BLaER1 treated with 17β-estradiol and CSF1 and Interleukin-3, amounts not matched to agents 10 nM and 100 nM (cell line): Measurements from ENCODE around the gene TOR2A.
"Not testable (repeated sequence)": the region's sequence is repeated elsewhere in the genome, so short reads cannot be mapped to it uniquely, and the experiment has no call there.

Experiments used
- H3K27ac ChIP-seq, 11 experiments: shearing (Covaris generic); formaldehyde crosslinking; 2 replicates each; pipeline ENCODE4 v1.8.1; 2022
- H3K27me3 ChIP-seq, 11 experiments: shearing (Covaris generic); formaldehyde crosslinking; 2 replicates each; pipeline ENCODE4 v1.8.1; 2022
- H3K36me3 ChIP-seq, 11 experiments: shearing (Covaris generic); formaldehyde crosslinking; 2 replicates each; pipeline ENCODE4 v1.8.1; 2022
- H3K4me1 ChIP-seq, 10 experiments: shearing (Covaris generic); formaldehyde crosslinking; 2 replicates each; pipeline ENCODE4 v1.8.1; 2022
- H3K4me2 ChIP-seq, 11 experiments: shearing (Covaris generic); formaldehyde crosslinking; 2 replicates each; pipeline ENCODE4 v1.8.1; 2022
- H3K4me3 ChIP-seq, 10 experiments: shearing (Covaris generic); formaldehyde crosslinking; 2 replicates each; pipeline ENCODE4 v1.8.1; 2022
- H3K9ac ChIP-seq, 11 experiments: shearing (Covaris generic); formaldehyde crosslinking; 2 replicates each; pipeline ENCODE4 v1.8.1; 2022
- H3K9me3 ChIP-seq, 11 experiments: shearing (Covaris generic); formaldehyde crosslinking; replicated peaks in 1 of 11; 2 replicates each; pipeline ENCODE4 v1.8.1; 2022
- H4K20me1 ChIP-seq, 11 experiments: shearing (Covaris generic); formaldehyde crosslinking; 2 replicates each; pipeline ENCODE4 v1.8.1; 2022
- Cebpa-rat ChIP-seq, 11 experiments: shearing (Covaris generic); IDR thresholded peaks; 2 replicates each; pipeline ENCODE4 v1.8.1; 2022

TOR2A gene

GRCh38 chr9:127765418-127765817 is 30.3 kb upstream of the TOR2A start:
- peaks cover 65 to 87% (median 77%) of the 10 kb centered on the region in 10 experiments for H3K4me1 ChIP-seq
- H3K9me3 ChIP-seq = no peaks in the 10 kb centered on the region
- TF ChIP-seq Cebpa-rat (IDR thresholded peaks at IDR 0.05) = no peak
- H3K27me3 ChIP-seq = no peaks in the 10 kb centered on the region
- H3K27ac ChIP-seq = no peak overlapping the region
- no peak overlapping the region for H3K4me3 ChIP-seq
- no peak overlapping the region for H3K9ac ChIP-seq
- H3K36me3 ChIP-seq = peaks cover 29 to 71% (median 49%) of the 10 kb centered on the region in 11 experiments
- peaks cover 0 to 92% (median 18%) of the 10 kb centered on the region in 11 experiments; a peak in 13 of 22 replicates for H4K20me1 ChIP-seq
- H3K4me2 ChIP-seq = no peak overlapping the region

- Histone ChIP-seq H3K9me3 (no peaks in the 10 kb centered on the region), H3K27ac (peak overlapping the region in 4 of 11 experiments; percentile 6 to 44 (median 12); a peak in 6 of 22 replicates), H4K20me1 (peaks cover 0 to 83% (median 9%) of the 10 kb centered on the region in 11 experiments; a peak in 9 of 22 replicates), H3K4me2 (peak overlapping the region in 7 of 11 experiments; percentile 1 to 75 (median 42); a peak in 11 of 22 replicates), H3K27me3 (no peaks in the 10 kb centered on the region), H3K4me1 (peaks cover 50 to 73% (median 62%) of the 10 kb centered on the region in 10 experiments), H3K36me3 (peaks cover 40 to 82% (median 64%) of the 10 kb centered on the region in 11 experiments), H3K9ac (peak overlapping the region in 7 of 11 experiments; percentile 3 to 41 (median 24); a peak in 4 of 22 replicates), H3K4me3 (no peak overlapping the region)
- no peak for TF ChIP-seq Cebpa-rat (IDR thresholded peaks at IDR 0.05)
Observed at GRCh38 chr9:127763918-127764384, 28.9 kb upstream of the TOR2A start.

GRCh38 chr9:127762111-127762676 is 27.1 kb upstream of the TOR2A start:
- H3K27me3 ChIP-seq = no peaks in the 10 kb centered on the region
- H3K4me2 ChIP-seq = peak overlapping the region in 9 of 11 experiments; percentile 5 to 79 (median 65); a peak in 16 of 22 replicates

DNA sequence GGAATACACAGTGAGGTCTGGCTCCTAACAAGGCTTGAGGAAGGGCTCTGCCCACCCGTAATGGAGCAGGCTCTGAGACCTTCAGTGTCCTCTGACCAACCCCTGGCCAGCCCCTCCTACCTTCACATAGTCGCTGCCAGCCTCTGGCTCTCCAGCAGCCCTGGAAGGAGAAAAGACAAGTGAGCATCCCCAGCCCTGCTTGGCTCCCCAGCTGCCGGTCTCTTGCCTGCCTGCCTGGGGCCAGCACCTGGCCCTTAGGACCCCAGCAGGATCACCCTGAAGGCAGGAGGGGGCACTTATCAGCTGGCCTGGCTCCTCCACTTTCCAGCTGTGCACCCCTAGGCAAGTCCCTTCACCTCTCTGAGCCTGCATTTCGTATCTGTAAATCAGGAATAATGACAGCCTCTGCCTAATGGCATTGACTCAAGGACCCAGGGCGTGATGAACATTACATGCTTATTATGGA is 26.4 kb upstream of the TOR2A start:
- H3K36me3 ChIP-seq = peaks cover 46 to 87% (median 63%) of the 10 kb centered on the region in 11 experiments
- TF ChIP-seq Cebpa-rat (IDR thresholded peaks at IDR 0.05) = no peak

More at GRCh38 chr9:127762111-127762676, 27.1 kb upstream of the TOR2A start:
- Histone ChIP-seq H3K9me3 (no peaks in the 10 kb centered on the region), H3K4me3 (no peak overlapping the region), H4K20me1 (peaks cover 0 to 77% (median 8%) of the 10 kb centered on the region in 11 experiments; a peak in 9 of 22 replicates), H3K36me3 (peaks cover 51 to 87% (median 68%) of the 10 kb centered on the region in 11 experiments), H3K9ac (peak overlapping the region in 6 of 11 experiments; percentile 9 to 50 (median 24); a peak in 7 of 22 replicates), H3K4me1 (peaks cover 34 to 55% (median 45%) of the 10 kb centered on the region in 10 experiments), H3K27ac (peak overlapping the region in 9 of 11 experiments; percentile 10 to 65 (median 47); a peak in 15 of 22 replicates)
- no peak for TF ChIP-seq Cebpa-rat (IDR thresholded peaks at IDR 0.05)

DNA sequence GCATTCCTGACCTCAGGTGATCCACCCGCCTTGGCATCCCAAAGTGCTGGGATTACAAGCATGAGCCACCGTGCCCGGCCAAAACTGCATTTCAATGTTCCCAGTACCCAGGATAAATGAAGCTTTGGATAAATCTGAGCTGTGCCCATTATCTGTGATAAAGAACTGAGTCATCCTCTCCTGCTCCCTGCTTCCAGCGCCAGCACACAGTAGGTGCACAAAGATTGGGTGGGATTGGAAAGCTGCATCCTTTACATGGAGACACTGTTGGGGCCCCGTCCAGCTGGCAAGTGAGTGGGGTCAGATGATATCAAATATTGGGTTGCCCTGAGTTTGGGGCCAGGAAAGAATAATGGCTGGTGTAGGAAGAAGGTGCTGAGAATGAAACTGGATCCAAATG is 26.0 kb upstream of the TOR2A start:
- TF ChIP-seq Cebpa-rat (IDR thresholded peaks at IDR 0.05) = no peak
- Histone ChIP-seq H3K4me3 (no peak overlapping the region), H3K36me3 (peaks cover 41 to 87% (median 63%) of the 10 kb centered on the region in 11 experiments), H3K9me3 (no peaks in the 10 kb centered on the region), H4K20me1 (peaks cover 0 to 67% (median 4%) of the 10 kb centered on the region in 11 experiments; a peak in 8 of 22 replicates), H3K4me1 (peaks cover 25 to 44% (median 35%) of the 10 kb centered on the region in 10 experiments), H3K27me3 (no peaks in the 10 kb centered on the region), H3K4me2 (peak overlapping the region in 4 of 11 experiments; percentile 65 to 79 (median 75); a peak in 2 of 22 replicates), H3K9ac (0 out of 22 replicates have a peak overlapping the region, but pooled peaks of 2 of the 11 experiments have one; percentile 9 to 26), H3K27ac (peak overlapping the region in 1 of 11 experiments; percentile 51; a peak in 1 of 22 replicates)

More for the DNA sequence above, 26.4 kb upstream of the TOR2A start:
- Histone ChIP-seq H3K9me3 (no peaks in the 10 kb centered on the region), H3K4me3 (no peak overlapping the region), H3K27ac (peak overlapping the region in 7 of 11 experiments; percentile 12 to 65 (median 47); a peak in 8 of 22 replicates), H3K4me2 (peak overlapping the region in 5 of 11 experiments; percentile 65 to 79 (median 75); a peak in 9 of 22 replicates), H3K27me3 (no peaks in the 10 kb centered on the region), H3K9ac (peak overlapping the region in 4 of 11 experiments; percentile 5 to 26 (median 12); a peak in 2 of 22 replicates), H4K20me1 (peaks cover 0 to 71% (median 4%) of the 10 kb centered on the region in 11 experiments; a peak in 8 of 22 replicates), H3K4me1 (peaks cover 27 to 49% (median 38%) of the 10 kb centered on the region in 10 experiments)

DNA sequence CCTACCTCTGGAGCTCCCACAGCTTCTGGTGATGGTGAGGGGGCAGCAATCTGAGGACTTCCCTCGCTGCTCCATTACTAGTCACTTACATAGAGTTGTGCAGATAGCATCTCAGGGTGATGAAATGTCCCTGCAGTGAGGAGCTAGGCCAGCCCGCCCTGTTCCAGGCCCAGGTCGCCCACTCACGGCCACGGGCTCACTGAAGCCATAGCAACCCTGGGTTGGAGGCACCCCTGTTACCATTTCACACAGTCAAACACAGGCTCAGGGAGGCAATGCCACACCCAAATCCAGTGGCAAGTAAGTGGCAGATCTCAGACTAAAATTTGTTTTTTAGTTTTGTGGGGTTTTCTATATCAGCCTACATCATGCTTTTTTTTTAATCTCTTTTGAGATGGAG is 23.7 kb upstream of the TOR2A start:
- H3K9ac ChIP-seq = no peak overlapping the region; a peak in 1 of 22 replicates
- H3K27ac ChIP-seq = no peak overlapping the region; a peak in 1 of 22 replicates
- no peaks in the 10 kb centered on the region for H3K27me3 ChIP-seq
- no peak overlapping the region for H3K4me2 ChIP-seq
- H3K9me3 ChIP-seq = no peaks in the 10 kb centered on the region
- H3K36me3 ChIP-seq = peaks cover 41 to 81% (median 67%) of the 10 kb centered on the region in 11 experiments
- no peak overlapping the region for H3K4me3 ChIP-seq
- H4K20me1 ChIP-seq = peaks cover 0 to 60% (median 8%) of the 10 kb centered on the region in 11 experiments; a peak in 13 of 22 replicates
- H3K4me1 ChIP-seq = peaks cover 17 to 33% (median 28%) of the 10 kb centered on the region in 10 experiments; a peak in 19 of 20 replicates
- no peak for TF ChIP-seq Cebpa-rat (IDR thresholded peaks at IDR 0.05)

DNA sequence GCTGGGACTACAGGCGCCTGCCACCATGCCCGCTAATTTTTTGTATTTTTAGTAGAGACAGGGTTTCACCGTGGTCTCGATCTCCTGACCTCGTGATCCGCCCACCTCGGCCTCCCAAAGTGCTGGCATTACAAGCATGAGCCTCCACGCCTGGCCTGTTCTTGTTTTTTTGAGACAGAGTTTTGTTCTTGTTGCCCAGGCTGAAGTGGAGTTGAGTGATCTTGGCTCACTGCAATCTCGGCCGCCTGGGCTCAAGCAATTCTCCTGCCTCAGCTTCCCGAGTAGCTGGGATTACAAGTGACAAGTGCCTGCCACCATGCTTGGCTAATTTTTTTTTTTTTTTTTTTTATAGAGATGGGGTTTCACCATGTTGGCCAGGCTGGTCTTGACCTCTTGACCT is 21.7 kb upstream of the TOR2A start:
- Histone ChIP-seq H3K4me1 (peaks cover 0 to 13% (median 7%) of the 10 kb centered on the region in 10 experiments; a peak in 14 of 20 replicates), H3K36me3 (peaks cover 47 to 93% (median 78%) of the 10 kb centered on the region in 11 experiments), H4K20me1 (peaks cover 9 to 60% (median 27%) of the 10 kb centered on the region in 11 experiments; a peak in 18 of 22 replicates)
- H3K4me2 ChIP-seq, H3K27ac ChIP-seq, H3K27me3 ChIP-seq, H3K4me3 ChIP-seq, H3K9me3 ChIP-seq, H3K9ac ChIP-seq: not testable (repeated sequence)

DNA sequence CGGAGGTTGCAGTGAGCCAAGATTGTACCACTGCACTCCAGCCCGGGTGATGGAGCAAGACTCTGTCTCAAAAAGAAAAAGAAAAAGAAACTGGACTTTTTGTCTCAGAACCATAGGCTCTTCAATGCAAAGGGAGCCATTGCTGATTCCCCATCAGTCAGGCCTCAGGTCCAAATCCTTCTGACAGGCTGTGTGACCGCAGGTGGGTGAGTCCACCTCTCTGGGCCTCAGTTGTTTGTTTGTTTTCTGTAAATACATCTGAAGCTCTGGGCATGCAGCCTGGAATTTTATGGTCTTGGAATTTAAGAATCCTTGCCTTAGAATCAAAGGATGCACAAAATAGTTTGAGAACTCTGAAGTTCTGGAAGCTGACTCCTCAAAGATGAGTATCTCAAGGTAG is 21.1 kb upstream of the TOR2A start:
- Histone ChIP-seq H3K4me3 (no peak overlapping the region), H3K36me3 (peaks cover 47 to 93% (median 78%) of the 10 kb centered on the region in 11 experiments), H4K20me1 (peaks cover 14 to 60% (median 30%) of the 10 kb centered on the region in 11 experiments; a peak in 18 of 22 replicates), H3K27ac (no peak overlapping the region), H3K27me3 (no peaks in the 10 kb centered on the region), H3K9ac (no peak overlapping the region), H3K4me1 (peaks cover 0 to 8% (median 2%) of the 10 kb centered on the region in 10 experiments; a peak in 8 of 20 replicates), H3K4me2 (no peak overlapping the region), H3K9me3 (no peaks in the 10 kb centered on the region)
- no peak for TF ChIP-seq Cebpa-rat (IDR thresholded peaks at IDR 0.05)
